Sigmoid colon (tissue), 7 donors: ENCODE results near the gene UBASH3B. TPM values are rescaled to one million over a fixed set of nuclear protein-coding genes. Genes with fewer than 3 reads are reported as not detected.

Source experiments
- DNase-seq: peaks from one replicate; pipeline ENCODE4 v3.0.0-alpha.2; 2019
- H3K27ac ChIP-seq, 4 donors: fragments of 200-600 bp; sonication (generic); one replicate each; pipeline ENCODE4 v1.5.1; 2016 to 2019; ENCODE audit warnings: mild to moderate bottlenecking in 1 of 4
- H3K27me3 ChIP-seq, 3 donors: fragments of 200-600 bp; sonication (generic); one replicate each; pipeline ENCODE4 v1.5.1; 2019; ENCODE audit warnings: mild to moderate bottlenecking in 1 of 3
- H3K36me3 ChIP-seq, 4 donors: fragments of 200-600 bp; sonication (generic); one replicate each; pipeline ENCODE4 v1.5.1; 2016 to 2019
- H3K4me1 ChIP-seq, 4 donors: fragments of 200-600 bp; sonication (generic); one replicate each; pipeline ENCODE4 v1.5.1; 2017 to 2019
- H3K4me3 ChIP-seq, 4 donors: fragments of 200-600 bp; sonication (generic); one replicate each; pipeline ENCODE4 v1.5.1; 2017 to 2019; ENCODE audit warnings: mild to moderate bottlenecking in 2 of 4, moderate library complexity in 1 of 4
- H3K9me3 ChIP-seq, 4 donors: fragments of 200-600 bp in 3 of 4; sonication (generic) in 3 of 4; one replicate each; pipeline versions ENCODE4 v1.5.1 to v1.6.1; 2013 to 2019
- EP300 ChIP-seq, 4 donors: sonication (generic); formaldehyde crosslinking; IDR thresholded peaks; one replicate each; pipeline ENCODE4 v1.6.1; 2017; ENCODE audit warnings: antibody characterized with exemption in 4 of 4
- POLR2A ChIP-seq, 2 donors: fragments of 450-650 bp; IDR thresholded peaks; one replicate each; pipeline ENCODE4 v1.6.1; 2016; ENCODE audit warnings: antibody characterized with exemption in 2 of 2, mild to moderate bottlenecking in 2 of 2, moderate library complexity in 2 of 2
- POLR2AphosphoS5 ChIP-seq, 4 donors: sonication (generic); formaldehyde crosslinking; IDR thresholded peaks; one replicate each; pipeline ENCODE4 v1.6.1; 2017; ENCODE audit warnings: antibody characterized with exemption in 4 of 4
- WGBS, 2 donors: extraction: QIAGEN DNeasy Blood & Tissue Kit; methylation state at CpG; one replicate each; pipeline ENCODE4 v1.1.7; 2013; 5-methylcytosine and 5-hydroxymethylcytosine counted together
- intact Hi-C: fragments of 100-400 bp; cut with DNase I; formaldehyde crosslinking; loops from one replicate; pipeline ENCODE4 v1.15.1; 2023
- polyA plus RNA-seq, 3 donors: library from polyadenylated mRNA; stranded (reverse); fragments of 200-250 nt; gene quantifications; one replicate each; pipeline ENCODE4 v1.2.3, GENCODE V29; 2013
- total RNA-seq, 4 donors: library from RNA; depleted of rRNA; stranded (reverse); fragments of >200 nt; gene quantifications; one replicate each; pipeline ENCODE4 v1.1.0, GENCODE V29; 2016
- TF ChIP-seq, protein P1 (sequence below), 4 experiments: fragments of 450-650 bp in 3 of 4; fragments of 200-600 bp in 1 of 4; IDR thresholded peaks; one replicate each; pipeline ENCODE4 v1.5.1; 2016 to 2019; ENCODE audit warnings: antibody characterized with exemption in 4 of 4, mild to moderate bottlenecking in 3 of 4, moderate library complexity in 2 of 4
- donor health status: healthy with polysubstance abuse.
- donor health status: Bipolar disorder and iron deficiency.
- donor health status: healthy.

The UBASH3B gene
- total and polyA plus RNA-seq, 7 donors: 1.4 to 12.9 (median 2.1) TPM

DNA sequence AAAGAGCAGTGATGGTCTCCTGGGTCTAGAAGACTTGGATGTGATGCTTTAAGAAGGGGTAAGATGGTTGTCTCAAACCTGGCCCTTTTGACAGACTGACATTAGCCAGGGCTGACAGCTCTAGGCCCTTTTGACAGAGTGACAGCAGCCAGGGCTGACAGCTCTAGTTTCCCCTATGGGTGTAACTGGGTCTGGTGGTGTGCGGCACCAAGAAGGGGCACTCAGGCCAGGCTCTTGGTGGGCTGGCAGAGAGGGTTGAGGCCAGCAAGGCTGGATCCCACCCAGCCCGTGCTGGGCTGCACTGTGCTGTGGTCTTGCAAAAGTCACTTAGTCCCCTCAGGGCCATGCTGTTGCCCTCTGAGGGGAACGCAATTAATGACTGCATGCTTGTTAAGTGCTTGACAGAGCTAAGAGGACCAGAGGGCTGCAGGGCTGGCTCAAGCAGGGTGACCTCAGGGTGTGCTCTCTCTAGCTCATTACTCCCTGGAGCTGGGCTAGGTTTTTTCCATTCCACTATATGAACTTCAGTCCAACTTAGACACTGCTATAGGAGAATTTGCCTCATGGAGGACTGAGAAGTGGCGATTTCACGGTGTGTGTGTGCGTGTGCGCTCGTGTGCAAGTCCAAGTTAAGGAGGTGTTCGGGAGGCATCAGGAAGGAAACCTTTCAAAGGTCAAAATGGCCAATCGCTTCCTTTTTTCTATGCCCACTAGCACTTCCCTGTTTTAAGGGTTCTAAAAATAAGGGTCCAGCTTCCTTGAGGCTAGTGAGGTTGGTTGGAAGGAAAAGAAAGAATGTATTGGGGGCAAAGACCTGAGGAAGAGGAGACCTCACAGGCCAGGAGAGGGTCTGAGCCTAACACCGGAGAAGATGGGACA is 4.4 kb downstream of the UBASH3B start:
- intact Hi-C loops: loop anchor here (5.0 to 10.0 kb wide), 2 partner anchors 67 to 405 kb away; partner anchors contain the start of gene HSPA8
- peaks cover 0 to 21% (median 13%) of the 10 kb centered on the region in 4 donors for H3K4me1 ChIP-seq
- H3K27me3 ChIP-seq: no peaks in the 10 kb centered on the region
- H3K36me3 ChIP-seq: no peaks in the 10 kb centered on the region
- H3K4me3 ChIP-seq: no peak overlapping the region
- no peaks in the 10 kb centered on the region for H3K9me3 ChIP-seq
- TF ChIP-seq EP300 (IDR thresholded peaks at IDR 0.05) (no peak), POLR2AphosphoS5 (IDR thresholded peaks at IDR 0.05) (no peak), POLR2A (IDR thresholded peaks at IDR 0.05) (no peak)
- TF ChIP-seq, protein P1, sequence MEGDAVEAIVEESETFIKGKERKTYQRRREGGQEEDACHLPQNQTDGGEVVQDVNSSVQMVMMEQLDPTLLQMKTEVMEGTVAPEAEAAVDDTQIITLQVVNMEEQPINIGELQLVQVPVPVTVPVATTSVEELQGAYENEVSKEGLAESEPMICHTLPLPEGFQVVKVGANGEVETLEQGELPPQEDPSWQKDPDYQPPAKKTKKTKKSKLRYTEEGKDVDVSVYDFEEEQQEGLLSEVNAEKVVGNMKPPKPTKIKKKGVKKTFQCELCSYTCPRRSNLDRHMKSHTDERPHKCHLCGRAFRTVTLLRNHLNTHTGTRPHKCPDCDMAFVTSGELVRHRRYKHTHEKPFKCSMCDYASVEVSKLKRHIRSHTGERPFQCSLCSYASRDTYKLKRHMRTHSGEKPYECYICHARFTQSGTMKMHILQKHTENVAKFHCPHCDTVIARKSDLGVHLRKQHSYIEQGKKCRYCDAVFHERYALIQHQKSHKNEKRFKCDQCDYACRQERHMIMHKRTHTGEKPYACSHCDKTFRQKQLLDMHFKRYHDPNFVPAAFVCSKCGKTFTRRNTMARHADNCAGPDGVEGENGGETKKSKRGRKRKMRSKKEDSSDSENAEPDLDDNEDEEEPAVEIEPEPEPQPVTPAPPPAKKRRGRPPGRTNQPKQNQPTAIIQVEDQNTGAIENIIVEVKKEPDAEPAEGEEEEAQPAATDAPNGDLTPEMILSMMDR (IDR thresholded peaks at IDR 0.05): no peak
- DNase-seq: no peak
- 78 to 93% methylated on average over 11 of the region's 11 CpGs for WGBS, 2 donors
- no peak overlapping the region for H3K27ac ChIP-seq

DNA sequence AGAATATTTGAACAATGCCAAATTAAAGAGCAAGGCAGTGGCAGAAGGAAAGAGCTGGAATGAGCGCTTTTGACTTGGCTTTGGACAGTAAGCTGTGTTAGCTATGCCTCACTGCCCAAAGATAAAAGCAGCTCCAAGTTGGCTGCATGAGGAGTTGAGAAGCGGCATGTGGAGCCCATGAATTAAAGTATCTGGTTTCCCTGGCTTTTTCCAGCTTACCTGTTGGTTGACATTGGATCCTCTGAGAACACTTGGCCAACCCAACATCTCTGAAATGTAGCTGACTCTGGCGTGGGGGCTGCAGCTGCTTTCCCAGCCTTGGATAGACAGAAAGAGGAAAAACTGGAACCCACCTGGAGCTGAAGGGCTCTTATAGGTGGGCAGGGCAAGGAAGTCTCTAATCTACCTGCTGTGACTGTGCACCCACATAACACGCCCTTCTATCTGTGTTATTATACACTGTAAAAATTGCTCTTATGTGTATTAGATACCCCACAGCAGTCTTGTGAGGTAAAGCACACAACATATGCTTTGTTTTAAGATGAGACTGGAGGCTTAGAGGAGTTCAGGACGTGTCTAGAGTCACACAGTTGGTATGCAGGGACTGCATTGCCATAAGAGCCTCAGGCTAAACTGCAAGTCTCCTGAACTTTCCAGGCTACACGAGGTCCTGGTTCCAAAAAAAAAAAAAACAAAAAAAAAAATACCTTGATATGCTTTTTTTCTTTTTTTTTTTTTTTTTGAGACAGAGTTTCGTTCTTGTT is 5.8 kb downstream of the UBASH3B start:
- DNase-seq: no peak
- no peaks in the 10 kb centered on the region for H3K27me3 ChIP-seq
- no peaks in the 10 kb centered on the region for H3K9me3 ChIP-seq
- no peaks in the 10 kb centered on the region for H3K36me3 ChIP-seq
- H3K4me1 ChIP-seq: peaks cover 0 to 14% (median 8%) of the 10 kb centered on the region in 4 donors
- 77 to 80% methylated on average over 7 of the region's 7 CpGs for WGBS, 2 donors
- TF ChIP-seq EP300 (IDR thresholded peaks at IDR 0.05): no peak
- no peak for TF ChIP-seq POLR2AphosphoS5 (IDR thresholded peaks at IDR 0.05)
- TF ChIP-seq, protein P1 (IDR thresholded peaks at IDR 0.05): no peak
- TF ChIP-seq POLR2A (IDR thresholded peaks at IDR 0.05): no peak
- intact Hi-C loops: no loop called here
- no peak overlapping the region for H3K4me3 ChIP-seq
- H3K27ac ChIP-seq: no peak overlapping the region

DNA sequence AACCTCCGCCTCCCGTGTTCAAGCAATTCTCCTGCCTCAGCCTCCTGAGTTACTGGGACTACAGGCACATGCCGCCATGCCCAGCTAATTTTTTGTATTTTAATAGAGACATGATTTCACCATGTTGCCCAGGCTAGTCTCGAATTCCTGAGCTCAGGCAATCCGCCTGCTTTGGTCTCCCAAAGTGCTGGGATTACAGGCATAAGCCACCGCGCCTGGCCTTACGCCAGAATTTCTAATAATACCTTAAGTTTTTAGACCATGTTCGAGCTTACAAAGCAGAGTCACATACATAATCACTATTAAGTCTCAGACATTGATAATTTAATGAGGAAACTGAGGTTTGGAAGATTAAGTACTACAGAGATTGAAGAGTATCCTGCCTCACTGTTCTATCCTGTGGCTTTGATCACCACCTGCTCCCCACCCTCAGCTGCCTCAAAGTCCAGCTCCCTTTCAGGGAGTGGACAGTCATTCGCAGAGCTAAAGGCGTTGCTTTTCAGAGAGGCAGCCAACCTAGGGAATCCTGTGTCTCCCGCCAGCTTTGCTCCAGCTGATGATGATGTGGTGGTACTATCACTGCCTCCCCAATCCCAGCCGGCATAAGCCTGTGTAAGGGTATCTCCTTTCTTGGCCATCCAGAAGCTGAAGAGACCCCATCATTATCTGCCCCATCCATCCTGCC is 7.7 kb downstream of the UBASH3B start:
- H3K36me3 ChIP-seq: no peaks in the 10 kb centered on the region
- TF ChIP-seq, protein P1 (IDR thresholded peaks at IDR 0.05): no peak
- TF ChIP-seq EP300 (IDR thresholded peaks at IDR 0.05) (no peak), POLR2A (IDR thresholded peaks at IDR 0.05) (no peak), POLR2AphosphoS5 (IDR thresholded peaks at IDR 0.05) (no peak)
- intact Hi-C loops: no loop called here
- no peak overlapping the region for H3K27ac ChIP-seq
- peaks cover 0 to 13% (median 6%) of the 10 kb centered on the region in 4 donors for H3K4me1 ChIP-seq
- DNase-seq: no peak
- WGBS, 2 donors: 94 to 96% methylated on average over 13 of the region's 13 CpGs
- H3K4me3 ChIP-seq: no peak overlapping the region
- no peaks in the 10 kb centered on the region for H3K27me3 ChIP-seq
- no peaks in the 10 kb centered on the region for H3K9me3 ChIP-seq

DNA sequence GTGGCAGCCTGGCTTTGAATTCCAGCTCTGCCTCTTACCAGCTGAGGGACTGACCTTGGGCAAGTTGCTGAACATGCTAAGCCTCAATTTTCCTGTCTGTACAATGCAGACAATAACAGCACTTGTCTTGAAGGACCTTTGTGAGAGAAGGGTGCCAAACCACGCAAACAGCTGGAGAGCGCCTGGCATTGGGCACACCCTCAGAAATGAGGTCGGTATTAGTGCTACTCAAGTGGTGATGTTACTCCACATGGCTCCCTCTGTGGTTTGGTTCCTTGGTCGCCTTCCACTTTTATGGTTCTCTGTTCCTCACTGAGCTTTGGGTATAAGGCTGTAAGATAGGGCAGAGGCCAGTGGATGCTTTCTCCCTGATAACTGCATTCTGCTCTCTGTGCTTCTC is 8.2 kb downstream of the UBASH3B start:
- 60 to 74% methylated on average over 4 of the region's 4 CpGs for WGBS, 2 donors

More for the DNA sequence above, 8.2 kb downstream of the UBASH3B start:
- no peak for DNase-seq
- Histone ChIP-seq H3K27me3 (no peaks in the 10 kb centered on the region), H3K4me1 (peaks cover 0 to 18% (median 6%) of the 10 kb centered on the region in 4 donors), H3K4me3 (no peak overlapping the region), H3K9me3 (no peaks in the 10 kb centered on the region), H3K36me3 (no peaks in the 10 kb centered on the region), H3K27ac (no peak overlapping the region)
- TF ChIP-seq, protein P1 (IDR thresholded peaks at IDR 0.05): no peak
- TF ChIP-seq POLR2A (IDR thresholded peaks at IDR 0.05) (no peak), POLR2AphosphoS5 (IDR thresholded peaks at IDR 0.05) (no peak), EP300 (IDR thresholded peaks at IDR 0.05) (no peak)
- intact Hi-C loops: no loop called here
